GM21528 (cell line): ENCODE data around the gene ZNF74.
"Not testable (repeated sequence)": the region's sequence is repeated elsewhere in the genome, so short reads cannot be mapped to it uniquely, and the experiment has no call there.

Source experiments
- ATAC-seq: cut with Tn5 transposase; IDR thresholded peaks from one replicate; pipeline ENCODE4 v1.9.1; 2021; ENCODE audit warnings: mild to moderate bottlenecking, moderate library complexity; ENCODE audit not compliant: unreplicated experiment, low FRiP score

The ZNF74 gene

GRCh38 chr22:20374130-20374529 is 19.8 kb upstream of the ZNF74 start:
- ATAC-seq: not testable (repeated sequence)

GRCh38 chr22:20376281-20376680 is 17.7 kb upstream of the ZNF74 start:
- not testable (repeated sequence) for ATAC-seq

GRCh38 chr22:20376983-20377382 is 17.0 kb upstream of the ZNF74 start:
- not testable (repeated sequence) for ATAC-seq

- ATAC-seq: no peak
Observed at GRCh38 chr22:20378110-20378509, 15.8 kb upstream of the ZNF74 start.

GRCh38 chr22:20378684-20379083 is 15.3 kb upstream of the ZNF74 start:
- ATAC-seq: not testable (repeated sequence)

- no peak for ATAC-seq
Observed at GRCh38 chr22:20380486-20380885, 13.5 kb upstream of the ZNF74 start.

GRCh38 chr22:20383538-20383937 is 10.4 kb upstream of the ZNF74 start:
- ATAC-seq: no peak

GRCh38 chr22:20384171-20384570 is 9.8 kb upstream of the ZNF74 start:
- no peak for ATAC-seq

- ATAC-seq: no peak
Observed at GRCh38 chr22:20384865-20385264, 9.1 kb upstream of the ZNF74 start.

GRCh38 chr22:20386336-20386735 is 7.6 kb upstream of the ZNF74 start:
- ATAC-seq: no peak

- no peak for ATAC-seq
Observed at GRCh38 chr22:20386972-20387371, 7.0 kb upstream of the ZNF74 start.

- no peak for ATAC-seq
Observed at GRCh38 chr22:20388200-20388599, 5.8 kb upstream of the ZNF74 start.

- no peak for ATAC-seq
Observed at GRCh38 chr22:20389288-20389687, 4.7 kb upstream of the ZNF74 start.

- no peak for ATAC-seq
Observed at GRCh38 chr22:20390394-20390907, 3.5 kb upstream of the ZNF74 start.

GRCh38 chr22:20391222-20391621 is 2.7 kb upstream of the ZNF74 start:
- ATAC-seq: no peak

GRCh38 chr22:20392365-20392881 is 1.5 kb upstream of the ZNF74 start:
- not testable (repeated sequence) for ATAC-seq

- no peak for ATAC-seq
Observed at GRCh38 chr22:20392983-20393704, 807 bp upstream of the ZNF74 start.

GRCh38 chr22:20395181-20395906 is 1.4 kb downstream of the ZNF74 start:
- no peak for ATAC-seq

- no peak for ATAC-seq
Observed at GRCh38 chr22:20395907-20396287, 1.9 kb downstream of the ZNF74 start.

GRCh38 chr22:20396639-20397038 is 2.7 kb downstream of the ZNF74 start:
- ATAC-seq: no peak

- ATAC-seq: no peak
Observed at GRCh38 chr22:20397498-20397897, 3.5 kb downstream of the ZNF74 start.

GRCh38 chr22:20398420-20398819 is 4.5 kb downstream of the ZNF74 start:
- no peak for ATAC-seq
